Trophoblast cell (in vitro differentiated cells and primary cell): ENCODE data around the gene MAOB.

ENCODE experiments used
- DNase-seq, 2 donors: peaks; one replicate each; pipeline ENCODE4 v3.0.0-alpha.2; 2016
- H2AFZ ChIP-seq: 2 replicates; pipeline ENCODE4 v1.6.1; 2013; ENCODE audit warnings: low read length, moderate library complexity, mild to moderate bottlenecking; ENCODE audit not compliant: insufficient read depth, poor library complexity
- H2AK5ac ChIP-seq: 2 replicates; pipeline ENCODE4 v1.6.1; 2013; ENCODE audit warnings: mild to moderate bottlenecking, low read length
- H2BK120ac ChIP-seq: 2 replicates; pipeline ENCODE4 v1.6.1; 2013; ENCODE audit warnings: low read length, mild to moderate bottlenecking, moderate library complexity; ENCODE audit not compliant: insufficient read depth, poor library complexity
- H2BK12ac ChIP-seq: 2 replicates; pipeline ENCODE4 v1.6.1; 2013; ENCODE audit warnings: mild to moderate bottlenecking, low read length, moderate library complexity
- H2BK5ac ChIP-seq: 2 replicates; pipeline ENCODE4 v1.6.1; 2013; ENCODE audit warnings: low read length, low read depth, moderate library complexity, mild to moderate bottlenecking; ENCODE audit not compliant: poor library complexity
- H3K14ac ChIP-seq: 2 replicates; pipeline ENCODE4 v1.6.1; 2013; ENCODE audit warnings: mild to moderate bottlenecking, low read length
- H3K18ac ChIP-seq: 2 replicates; pipeline ENCODE4 v1.6.1; 2013; ENCODE audit warnings: mild to moderate bottlenecking, low read length
- H3K23ac ChIP-seq: 2 replicates; pipeline ENCODE4 v1.6.1; 2013; ENCODE audit warnings: low read length
- H3K27ac ChIP-seq: 2 replicates; pipeline ENCODE4 v1.5.1; 2013; ENCODE audit warnings: low read depth, mild to moderate bottlenecking, inconsistent platforms, low read length, moderate library complexity
- H3K27me3 ChIP-seq: 2 replicates; pipeline ENCODE4 v1.6.1; 2013; ENCODE audit warnings: inconsistent platforms, mild to moderate bottlenecking, low read length, moderate library complexity; ENCODE audit not compliant: insufficient read depth
- H3K36me3 ChIP-seq, 2 experiments: 1 replicate in 1 of 2; 2 replicates in 1 of 2; pipeline ENCODE4 v1.6.1; 2013; ENCODE audit warnings: low read length in 2 of 2, mild to moderate bottlenecking in 2 of 2, moderate library complexity in 1 of 2; ENCODE audit not compliant: insufficient read depth in 2 of 2, control insufficient read depth in 1 of 2
- H3K4ac ChIP-seq: 2 replicates; pipeline ENCODE4 v1.6.1; 2013; ENCODE audit warnings: low read depth, mild to moderate bottlenecking, low read length, moderate library complexity
- H3K4me1 ChIP-seq, 2 experiments: 1 replicate in 1 of 2; 2 replicates in 1 of 2; pipeline ENCODE4 v1.6.1; 2013; ENCODE audit warnings: low read length in 2 of 2, mild to moderate bottlenecking in 2 of 2, moderate library complexity in 1 of 2; ENCODE audit not compliant: insufficient read depth in 2 of 2, control insufficient read depth in 1 of 2
- H3K4me2 ChIP-seq: 2 replicates; pipeline ENCODE4 v1.6.1; 2013; ENCODE audit warnings: inconsistent platforms, mild to moderate bottlenecking, low read length, moderate library complexity
- H3K4me3 ChIP-seq: 2 replicates; pipeline ENCODE4 v1.5.1; 2013; ENCODE audit warnings: mild to moderate bottlenecking, low read depth, low read length, inconsistent platforms
- H3K79me1 ChIP-seq: one replicate; pipeline ENCODE4 v1.6.1; 2013; ENCODE audit warnings: low read length
- H3K79me2 ChIP-seq: 2 replicates; pipeline ENCODE4 v1.6.1; 2013; ENCODE audit warnings: low read length, mild to moderate bottlenecking; ENCODE audit not compliant: control insufficient read depth, insufficient read depth, poor library complexity
- H3K9ac ChIP-seq: 2 replicates; pipeline ENCODE4 v1.6.1; 2013; ENCODE audit warnings: mild to moderate bottlenecking, low read length
- H3K9me3 ChIP-seq: 2 replicates; pipeline ENCODE4 v1.6.1; 2013; ENCODE audit warnings: low read depth, mild to moderate bottlenecking, control low read depth, inconsistent platforms, low read length; ENCODE audit not compliant: insufficient read depth
- H4K12ac ChIP-seq: 2 replicates; pipeline ENCODE4 v1.6.1; 2013; ENCODE audit warnings: low read depth, mild to moderate bottlenecking, low read length, moderate library complexity
- H4K8ac ChIP-seq: 2 replicates; pipeline ENCODE4 v1.6.1; 2013; ENCODE audit warnings: low read depth, mild to moderate bottlenecking, low read length, moderate library complexity
- H4K91ac ChIP-seq: one replicate; pipeline ENCODE4 v1.6.1; 2013; ENCODE audit warnings: low read depth, mild to moderate bottlenecking, low read length, moderate library complexity
- WGBS: extraction: QIAGEN DNeasy Blood & Tissue Kit; methylation state at CpG from one replicate; pipeline ENCODE4 v1.1.7; 2013; ENCODE audit warnings: missing lambda C conversion rate; ENCODE audit not compliant: insufficient read length, insufficient coverage; ENCODE audit errors: extremely low coverage; 5-methylcytosine and 5-hydroxymethylcytosine counted together

MAOB gene

GRCh38 chrX:43878906-43879526 lies 3.2 kb downstream of the MAOB start:
- no peak overlapping the region for H3K23ac ChIP-seq
- DNase-seq, result no peak
- H3K4me3 ChIP-seq, result no peak overlapping the region
- H2BK12ac ChIP-seq, result no peak overlapping the region
- H3K18ac ChIP-seq, result no peak overlapping the region
- H3K4me2 ChIP-seq, result no peak overlapping the region
- no peak overlapping the region for H4K8ac ChIP-seq
- no peaks in the 10 kb centered on the region for H3K79me1 ChIP-seq
- no peak overlapping the region for H2BK120ac ChIP-seq
- no peak overlapping the region for H4K91ac ChIP-seq
- peaks cover 0 to 4% of the 10 kb centered on the region in 2 experiments for H3K4me1 ChIP-seq
- no peaks in the 10 kb centered on the region for H3K79me2 ChIP-seq
- no peak overlapping the region for H3K4ac ChIP-seq
- no peak overlapping the region for H4K12ac ChIP-seq
- no peaks in the 10 kb centered on the region for H3K36me3 ChIP-seq
- peaks cover 2% of the 10 kb centered on the region for H3K9me3 ChIP-seq
- H2AFZ ChIP-seq, result no peak overlapping the region
- WGBS, result 100% methylated on average over 1 of the region's 6 CpGs
- no peak overlapping the region for H2BK5ac ChIP-seq
- H3K14ac ChIP-seq, result no peak overlapping the region
- no peak overlapping the region for H3K27ac ChIP-seq
- H2AK5ac ChIP-seq, result no peak overlapping the region
- no peak overlapping the region for H3K9ac ChIP-seq
- H3K27me3 ChIP-seq, result no peaks in the 10 kb centered on the region

- H3K27me3 ChIP-seq, result no peaks in the 10 kb centered on the region
- H3K27ac ChIP-seq, result no peak overlapping the region
- H3K4me1 ChIP-seq, result no peaks in the 10 kb centered on the region
- no peak overlapping the region for H3K4ac ChIP-seq
- no peak overlapping the region for H3K4me2 ChIP-seq
- H4K8ac ChIP-seq, result no peak overlapping the region
- no peak overlapping the region for H4K12ac ChIP-seq
- no peak overlapping the region for H3K23ac ChIP-seq
- no peak overlapping the region for H2AFZ ChIP-seq
- no peak overlapping the region for H2BK120ac ChIP-seq
- H2AK5ac ChIP-seq, result no peak overlapping the region
- no peak overlapping the region for H3K9ac ChIP-seq
- H4K91ac ChIP-seq, result no peak overlapping the region
- peaks cover 2% of the 10 kb centered on the region for H3K9me3 ChIP-seq
- WGBS, result no CpG with 5 or more reads among the region's 3 CpGs
- H3K4me3 ChIP-seq, result no peak overlapping the region
- H2BK12ac ChIP-seq, result no peak overlapping the region
- no peaks in the 10 kb centered on the region for H3K79me1 ChIP-seq
- no peak overlapping the region for H2BK5ac ChIP-seq
- DNase-seq, result no peak
- no peak overlapping the region for H3K14ac ChIP-seq
- H3K79me2 ChIP-seq, result no peaks in the 10 kb centered on the region
- H3K36me3 ChIP-seq, result no peaks in the 10 kb centered on the region
- no peak overlapping the region for H3K18ac ChIP-seq
Observed at GRCh38 chrX:43876680-43877079, 5.6 kb downstream of the MAOB start.

GRCh38 chrX:43870758-43871419 lies 11.4 kb downstream of the MAOB start:
- no peaks in the 10 kb centered on the region for H3K79me1 ChIP-seq
- no peaks in the 10 kb centered on the region for H3K27me3 ChIP-seq
- no peak overlapping the region for H3K4ac ChIP-seq
- H2AK5ac ChIP-seq, result no peak overlapping the region
- no peak overlapping the region for H3K27ac ChIP-seq
- peaks cover 0 to 3% of the 10 kb centered on the region in 2 experiments for H3K4me1 ChIP-seq
- no peaks in the 10 kb centered on the region for H3K79me2 ChIP-seq
- no peak overlapping the region for H4K8ac ChIP-seq
- no peak overlapping the region for H3K18ac ChIP-seq
- H3K4me2 ChIP-seq, result no peak overlapping the region
- no peak overlapping the region for H2AFZ ChIP-seq
- no peak overlapping the region for H4K91ac ChIP-seq
- DNase-seq, result no peak
- no peak overlapping the region for H2BK12ac ChIP-seq
- H3K9me3 ChIP-seq, result no peaks in the 10 kb centered on the region
- H3K9ac ChIP-seq, result no peak overlapping the region
- H3K14ac ChIP-seq, result no peak overlapping the region
- no peak overlapping the region for H3K4me3 ChIP-seq
- no peak overlapping the region for H2BK120ac ChIP-seq
- no peak overlapping the region for H2BK5ac ChIP-seq
- H3K36me3 ChIP-seq, result no peaks in the 10 kb centered on the region
- no CpG with 5 or more reads among the region's 3 CpGs for WGBS
- H4K12ac ChIP-seq, result no peak overlapping the region
- no peak overlapping the region for H3K23ac ChIP-seq

GRCh38 chrX:43870011-43870410 lies 12.2 kb downstream of the MAOB start:
- peaks cover 0 to 3% of the 10 kb centered on the region in 2 experiments for H3K4me1 ChIP-seq
- no peak overlapping the region for H3K9ac ChIP-seq
- H3K36me3 ChIP-seq, result no peaks in the 10 kb centered on the region
- H2AFZ ChIP-seq, result no peak overlapping the region
- H3K79me2 ChIP-seq, result no peaks in the 10 kb centered on the region
- H3K14ac ChIP-seq, result no peak overlapping the region
- no peak overlapping the region for H4K8ac ChIP-seq
- H3K4me3 ChIP-seq, result no peak overlapping the region
- H3K79me1 ChIP-seq, result no peaks in the 10 kb centered on the region
- no peak overlapping the region for H2AK5ac ChIP-seq
- no peak overlapping the region for H2BK120ac ChIP-seq
- no peak overlapping the region for H4K91ac ChIP-seq
- no peaks in the 10 kb centered on the region for H3K9me3 ChIP-seq
- no CpG with 5 or more reads among the region's 3 CpGs for WGBS
- H3K18ac ChIP-seq, result no peak overlapping the region
- no peak overlapping the region for H3K4ac ChIP-seq
- no peaks in the 10 kb centered on the region for H3K27me3 ChIP-seq
- H3K27ac ChIP-seq, result no peak overlapping the region
- DNase-seq, result no peak
- H2BK5ac ChIP-seq, result no peak overlapping the region
- no peak overlapping the region for H4K12ac ChIP-seq
- no peak overlapping the region for H3K4me2 ChIP-seq
- no peak overlapping the region for H3K23ac ChIP-seq
- no peak overlapping the region for H2BK12ac ChIP-seq
